Measurements from ENCODE around the gene KRT81. TPM values are rescaled to one million over a fixed set of nuclear protein-coding genes. Genes with fewer than 3 reads are reported as not detected.

Gene KRT81
- total RNA-seq, 2 donors from 2014 or later, result not detected

DNA sequence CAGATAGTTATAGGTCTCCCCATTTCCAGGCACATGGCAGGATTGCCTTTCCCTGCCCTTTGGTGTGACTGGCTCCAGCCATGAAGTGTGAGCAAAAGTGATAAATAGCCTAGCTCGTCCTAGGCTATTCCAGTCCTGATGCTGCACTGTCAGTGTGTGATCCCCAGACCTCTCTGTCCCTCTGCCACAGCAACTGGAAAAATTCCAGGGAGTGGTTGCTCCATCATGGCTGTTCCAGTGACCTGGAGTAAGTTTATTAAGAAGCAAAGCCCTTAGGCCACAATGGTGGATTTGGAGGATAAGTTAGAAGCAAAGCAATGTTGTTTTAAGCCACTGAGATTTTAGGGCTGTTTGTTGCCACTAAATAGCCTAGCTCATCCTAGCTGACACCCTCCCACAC, 39.7 kb upstream of the KRT81 start:
- H3K27ac ChIP-seq (ENCODE audit: low read depth, low read length), result no peak overlapping the region
- Mint-ChIP-seq H3K27me3 (ENCODE audit: insufficient read depth) (peaks cover 3% of the 10 kb centered on the region), H3K4me1 (peaks cover 7% of the 10 kb centered on the region), H3K4me3 (no peak overlapping the region), H3K36me3 (ENCODE audit: low read depth) (no peaks in the 10 kb centered on the region), H3K9me3 (no peaks in the 10 kb centered on the region), H3K27ac (no peak overlapping the region)
- no peak for DNase-seq
- H3K27me3 ChIP-seq (ENCODE audit: control insufficient read depth, insufficient read depth, low read length, poor library complexity, severe bottlenecking), result no peaks in the 10 kb centered on the region
- no peak overlapping the region for H3K4me3 ChIP-seq (ENCODE audit: low read length)
- no peaks in the 10 kb centered on the region for H3K4me1 ChIP-seq (ENCODE audit: control insufficient read depth, insufficient read depth, low read length)
- no peak overlapping the region for H3K9ac ChIP-seq (ENCODE audit: extremely low read depth, low read length, poor library complexity, severe bottlenecking)
- H3K36me3 ChIP-seq (ENCODE audit: control insufficient read depth, insufficient read depth, low read length), result no peaks in the 10 kb centered on the region
- WGBS, 2 experiments (ENCODE audit: insufficient coverage in 1 of 2, insufficient read length in 1 of 2), result 78 to 94% methylated on average over 1 of the region's 1 CpG
- TF ChIP-seq, protein P1, sequence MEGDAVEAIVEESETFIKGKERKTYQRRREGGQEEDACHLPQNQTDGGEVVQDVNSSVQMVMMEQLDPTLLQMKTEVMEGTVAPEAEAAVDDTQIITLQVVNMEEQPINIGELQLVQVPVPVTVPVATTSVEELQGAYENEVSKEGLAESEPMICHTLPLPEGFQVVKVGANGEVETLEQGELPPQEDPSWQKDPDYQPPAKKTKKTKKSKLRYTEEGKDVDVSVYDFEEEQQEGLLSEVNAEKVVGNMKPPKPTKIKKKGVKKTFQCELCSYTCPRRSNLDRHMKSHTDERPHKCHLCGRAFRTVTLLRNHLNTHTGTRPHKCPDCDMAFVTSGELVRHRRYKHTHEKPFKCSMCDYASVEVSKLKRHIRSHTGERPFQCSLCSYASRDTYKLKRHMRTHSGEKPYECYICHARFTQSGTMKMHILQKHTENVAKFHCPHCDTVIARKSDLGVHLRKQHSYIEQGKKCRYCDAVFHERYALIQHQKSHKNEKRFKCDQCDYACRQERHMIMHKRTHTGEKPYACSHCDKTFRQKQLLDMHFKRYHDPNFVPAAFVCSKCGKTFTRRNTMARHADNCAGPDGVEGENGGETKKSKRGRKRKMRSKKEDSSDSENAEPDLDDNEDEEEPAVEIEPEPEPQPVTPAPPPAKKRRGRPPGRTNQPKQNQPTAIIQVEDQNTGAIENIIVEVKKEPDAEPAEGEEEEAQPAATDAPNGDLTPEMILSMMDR (conservative IDR thresholded peaks at IDR 0.05), result no peak
- H3K9me3 ChIP-seq (ENCODE audit: control insufficient read depth, low read length), result no peaks in the 10 kb centered on the region

DNA sequence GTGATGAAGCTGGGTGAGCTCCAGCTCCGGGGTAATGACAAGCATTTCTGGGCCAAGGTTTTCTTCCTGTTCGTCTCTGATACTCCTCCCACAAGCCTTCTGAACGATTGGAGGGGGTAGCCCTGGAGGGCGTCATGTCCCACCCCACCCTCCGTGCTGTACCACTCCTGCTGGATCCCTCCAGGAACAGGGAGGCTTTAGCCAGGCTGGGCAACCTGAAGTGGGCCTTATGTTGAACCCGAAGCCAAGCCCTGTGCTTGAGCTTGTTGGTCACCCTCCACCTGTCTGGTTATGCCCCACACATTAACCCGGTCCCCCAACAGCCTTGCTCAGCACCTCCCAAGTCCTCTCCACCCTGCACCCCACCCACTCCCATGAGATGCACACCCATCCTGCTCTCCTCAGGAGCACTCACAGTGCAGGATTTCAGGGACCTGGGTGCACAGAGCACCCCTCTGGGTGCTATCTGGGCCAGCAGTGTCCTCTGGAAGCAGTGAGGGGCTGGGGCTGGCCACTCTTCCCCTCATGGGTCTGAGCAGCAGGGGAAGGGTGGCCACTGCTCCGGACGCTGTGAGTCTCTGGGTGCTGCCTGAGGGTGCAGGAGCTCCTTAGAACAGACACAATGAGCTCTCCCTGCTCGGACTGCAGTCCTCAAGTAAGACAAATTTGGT, 36.6 kb upstream of the KRT81 start:
- Histone ChIP-seq H3K27me3 (ENCODE audit: control insufficient read depth, insufficient read depth, low read length, poor library complexity, severe bottlenecking) (peaks cover 9% of the 10 kb centered on the region), H3K36me3 (ENCODE audit: control insufficient read depth, insufficient read depth, low read length) (no peaks in the 10 kb centered on the region), H3K9ac (ENCODE audit: extremely low read depth, low read length, poor library complexity, severe bottlenecking) (no peak overlapping the region), H3K4me1 (ENCODE audit: control insufficient read depth, insufficient read depth, low read length) (no peaks in the 10 kb centered on the region), H3K9me3 (ENCODE audit: control insufficient read depth, low read length) (no peaks in the 10 kb centered on the region), H3K4me3 (ENCODE audit: low read length) (no peak overlapping the region), H3K27ac (ENCODE audit: low read depth, low read length) (no peak overlapping the region)
- no peaks in the 10 kb centered on the region for H3K4me1 Mint-ChIP-seq
- peaks cover 5% of the 10 kb centered on the region for H3K27me3 Mint-ChIP-seq (ENCODE audit: insufficient read depth)
- no peaks in the 10 kb centered on the region for H3K36me3 Mint-ChIP-seq (ENCODE audit: low read depth)
- TF ChIP-seq, protein P1 (conservative IDR thresholded peaks at IDR 0.05), result no peak
- 78 to 81% methylated on average over 8 to 10 of the region's 10 CpGs for WGBS, 2 experiments (ENCODE audit: insufficient coverage in 1 of 2, insufficient read length in 1 of 2)
- no peaks in the 10 kb centered on the region for H3K9me3 Mint-ChIP-seq
- no peak for DNase-seq
- no peak overlapping the region for H3K4me3 Mint-ChIP-seq
- no peak overlapping the region for H3K27ac Mint-ChIP-seq

DNA sequence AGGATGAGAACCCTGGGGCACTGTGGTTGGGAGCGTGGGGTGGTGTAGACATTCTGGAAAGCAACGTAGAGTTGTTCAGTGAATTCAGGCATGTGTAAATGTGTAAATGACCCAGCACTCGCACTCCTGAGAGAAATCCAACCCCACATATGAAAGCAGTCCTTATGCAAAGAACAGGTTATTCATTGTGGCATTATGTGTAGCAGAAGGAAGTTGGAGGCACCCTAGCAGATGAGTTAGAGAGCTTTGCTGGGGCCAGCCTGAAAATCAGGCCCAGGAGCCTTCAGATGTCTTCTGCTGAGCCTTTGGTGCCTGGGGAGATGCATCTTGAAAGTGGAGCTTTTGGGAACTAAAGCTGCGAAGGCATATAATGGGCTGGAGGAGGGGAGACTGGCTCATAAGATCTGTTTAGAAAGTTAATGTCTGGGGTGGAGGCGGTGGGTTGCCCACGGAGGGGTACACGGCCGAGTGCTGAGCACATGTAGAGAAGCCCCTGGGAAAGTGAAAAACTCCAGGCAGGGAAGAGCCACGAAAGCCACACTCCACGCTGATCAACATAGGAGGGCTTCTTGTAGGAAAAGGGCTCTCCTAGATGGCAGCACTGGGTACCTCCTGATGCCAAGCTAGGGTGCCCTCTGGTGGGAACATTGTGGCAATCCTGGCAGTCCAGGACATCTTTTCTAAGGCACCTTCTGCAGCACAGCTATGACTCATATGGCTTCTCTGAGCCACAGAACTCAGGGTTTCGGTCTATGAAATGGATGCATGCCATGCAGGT, 35.9 kb upstream of the KRT81 start:
- Mint-ChIP-seq H3K27me3 (ENCODE audit: insufficient read depth) (peaks cover 11% of the 10 kb centered on the region), H3K4me3 (no peak overlapping the region)
- H3K36me3 ChIP-seq (ENCODE audit: control insufficient read depth, insufficient read depth, low read length), result no peaks in the 10 kb centered on the region

More for the DNA sequence above, 35.9 kb upstream of the KRT81 start:
- H3K27ac ChIP-seq (ENCODE audit: low read depth, low read length), result no peak overlapping the region
- Mint-ChIP-seq H3K4me1 (no peaks in the 10 kb centered on the region), H3K36me3 (ENCODE audit: low read depth) (no peaks in the 10 kb centered on the region), H3K9me3 (no peaks in the 10 kb centered on the region), H3K27ac (no peak overlapping the region)
- no peak overlapping the region for H3K4me3 ChIP-seq (ENCODE audit: low read length)
- H3K9ac ChIP-seq (ENCODE audit: extremely low read depth, low read length, poor library complexity, severe bottlenecking), result no peak overlapping the region
- H3K4me1 ChIP-seq (ENCODE audit: control insufficient read depth, insufficient read depth, low read length), result no peaks in the 10 kb centered on the region
- peaks cover 9% of the 10 kb centered on the region for H3K27me3 ChIP-seq (ENCODE audit: control insufficient read depth, insufficient read depth, low read length, poor library complexity, severe bottlenecking)
- 42 to 51% methylated on average over 9 to 11 of the region's 11 CpGs for WGBS, 2 experiments (ENCODE audit: insufficient coverage in 1 of 2, insufficient read length in 1 of 2)
- DNase-seq, result peak; percentile 96
- TF ChIP-seq, protein P1 (conservative IDR thresholded peaks at IDR 0.05), result peak; percentile 94
- no peaks in the 10 kb centered on the region for H3K9me3 ChIP-seq (ENCODE audit: control insufficient read depth, low read length)
